GM12878 (cell line): ENCODE measurements around the gene BBLN. TPM values are rescaled to one million over a fixed set of nuclear protein-coding genes. Genes with fewer than 3 reads are reported as not detected.
A peak's percentile ranks its signal among the peaks of the same experiment; 100 is the strongest.

ENCODE experiments used
- EGR1 ChIP-seq, 2 experiments: IDR thresholded peaks; 1 replicate in 1 of 2; 2 replicates in 1 of 2; pipeline ENCODE4 v1.6.1; 2011 to 2012; ENCODE audit warnings: low read depth in 2 of 2, low read length in 2 of 2, borderline replicate concordance in 1 of 2, mild to moderate bottlenecking in 1 of 2, moderate library complexity in 1 of 2
- ETV6 ChIP-seq, 2 experiments: fragments of 450-650 bp in 1 of 2; IDR thresholded peaks in 1 of 2; conservative IDR thresholded peaks in 1 of 2; 2 replicates each; pipeline ENCODE4 v1.6.1; 2014; ENCODE audit warnings: antibody characterized with exemption in 1 of 2, borderline replicate concordance in 1 of 2, low read depth in 1 of 2, mild to moderate bottlenecking in 1 of 2, moderate library complexity in 1 of 2
- FOS ChIP-seq: IDR thresholded peaks from 3 replicates; pipeline ENCODE4 v1.6.1; 2011; ENCODE audit warnings: borderline replicate concordance; ENCODE audit not compliant: insufficient read length; ENCODE audit errors: extremely low read depth
- IKZF1 ChIP-seq: fragments of 450-650 bp; conservative IDR thresholded peaks from 2 replicates; pipeline ENCODE4 v1.6.1; 2017; ENCODE audit warnings: antibody characterized with exemption, mild to moderate bottlenecking
- MTA3 ChIP-seq: IDR thresholded peaks from 2 replicates; pipeline ENCODE4 v1.6.1; 2012; ENCODE audit warnings: low read length, inconsistent platforms, borderline replicate concordance
- NR2C1 ChIP-seq: fragments of 450-650 bp; IDR thresholded peaks from 2 replicates; pipeline ENCODE4 v1.6.1; 2017; ENCODE audit warnings: antibody characterized with exemption, mild to moderate bottlenecking, moderate library complexity
- PAX5 ChIP-seq: IDR thresholded peaks from 2 replicates; pipeline ENCODE4 v1.6.1; 2011; ENCODE audit warnings: low read depth, low read length, borderline replicate concordance
- POLR2A ChIP-seq: IDR thresholded peaks from 2 replicates; pipeline ENCODE4 v1.6.1; 2011; ENCODE audit warnings: low read depth, mild to moderate bottlenecking, low read length
- POU2F2 ChIP-seq: IDR thresholded peaks from 3 replicates; pipeline ENCODE4 v1.6.1; 2011; ENCODE audit warnings: low read depth, mild to moderate bottlenecking, low read length, borderline replicate concordance
- RBBP5 ChIP-seq: fragments of 200-600 bp; sonication (generic); conservative IDR thresholded peaks from 2 replicates; pipeline ENCODE4 v1.6.1; 2016
- RCOR1 ChIP-seq: conservative IDR thresholded peaks from 2 replicates; pipeline ENCODE4 v1.6.1; 2012; ENCODE audit warnings: low read depth, low read length, improper control_type of control experiment
- SMARCA5 ChIP-seq: fragments of 450-650 bp; IDR thresholded peaks from 2 replicates; pipeline ENCODE4 v1.6.1; 2017; ENCODE audit warnings: mild to moderate bottlenecking
- SUZ12 ChIP-seq: fragments of 200-600 bp; sonication (generic); IDR thresholded peaks from one replicate; pipeline ENCODE4 v1.6.1; 2018; ENCODE audit warnings: antibody characterized with exemption, mild to moderate bottlenecking; ENCODE audit not compliant: unreplicated experiment
- TARDBP ChIP-seq: IDR thresholded peaks from 2 replicates; pipeline ENCODE4 v1.6.1; 2016; ENCODE audit warnings: borderline replicate concordance
- USF2 ChIP-seq: IDR thresholded peaks from 2 replicates; pipeline ENCODE4 v1.6.1; 2011; ENCODE audit warnings: low read depth, low read length, improper control_type of control experiment, borderline replicate concordance
- ZNF207 ChIP-seq: fragments of 450-650 bp; IDR thresholded peaks from 2 replicates; pipeline ENCODE4 v1.6.1; 2014; ENCODE audit warnings: antibody characterized with exemption, mild to moderate bottlenecking, borderline replicate concordance
- ZNF274 ChIP-seq: IDR thresholded peaks from one replicate; pipeline ENCODE4 v1.8.0; 2011; ENCODE audit not compliant: insufficient read length, insufficient read depth
- ZNF384 ChIP-seq: IDR thresholded peaks from 2 replicates; pipeline ENCODE4 v1.6.1; 2012; ENCODE audit warnings: low read depth, mild to moderate bottlenecking, low read length, improper control_type of control experiment, borderline replicate concordance
- polyA plus RNA-seq, 11 experiments: library from polyadenylated mRNA; depleted of rRNA in 4 of 11; unstranded in 6 of 11; stranded (reverse) in 5 of 11; fragments of >200 nt; fragmentation: Nextera tagmentation in 4 of 11; fragmentation: Illumina TruSeq in 1 of 11; extraction: Ambion mirVana in 4 of 11; extraction: Trizol in 1 of 11; gene quantifications; 1 replicate in 1 of 11; 2 replicates in 10 of 11; pipeline versions ENCODE4 v1.2.1 to v1.2.3, GENCODE V29; 2011 to 2016; ENCODE audit warnings: inconsistent platforms in 2 of 11, missing spikeins in 2 of 11, low read depth in 1 of 11
- total RNA-seq, 4 experiments: library from RNA; depleted of rRNA in 3 of 4; stranded (reverse); fragments of >200 nt in 3 of 4; fragmentation: Illumina TruSeq in 1 of 4; extraction: Trizol in 1 of 4; gene quantifications; 2 replicates each; pipeline versions ENCODE4 v1.2.1 to v1.2.3, GENCODE V29; 2013 to 2021
- TF ChIP-seq, protein P1 (sequence below): IDR thresholded peaks from 2 replicates; pipeline ENCODE4 v1.6.1; 2012; ENCODE audit warnings: mild to moderate bottlenecking, low read depth, low read length
- TF ChIP-seq, protein P2 (sequence below): fragments of 450-650 bp; IDR thresholded peaks from 2 replicates; pipeline ENCODE4 v1.6.1; 2018; ENCODE audit warnings: borderline replicate concordance, mild to moderate bottlenecking; ENCODE audit not compliant: partially characterized antibody
- TF ChIP-seq, protein P3 (sequence below): fragments of 450-650 bp; IDR thresholded peaks from 2 replicates; pipeline ENCODE4 v1.6.1; 2017; ENCODE audit warnings: mild to moderate bottlenecking, low read depth, inconsistent platforms; ENCODE audit not compliant: poor library complexity, severe bottlenecking

Gene BBLN
- total and polyA plus RNA-seq, 10 of the 15 experiments (the other 5 are each of a cell fraction or from before 2014, with no cell fraction given): 3.8 to 194 (median 66.2) TPM

DNA sequence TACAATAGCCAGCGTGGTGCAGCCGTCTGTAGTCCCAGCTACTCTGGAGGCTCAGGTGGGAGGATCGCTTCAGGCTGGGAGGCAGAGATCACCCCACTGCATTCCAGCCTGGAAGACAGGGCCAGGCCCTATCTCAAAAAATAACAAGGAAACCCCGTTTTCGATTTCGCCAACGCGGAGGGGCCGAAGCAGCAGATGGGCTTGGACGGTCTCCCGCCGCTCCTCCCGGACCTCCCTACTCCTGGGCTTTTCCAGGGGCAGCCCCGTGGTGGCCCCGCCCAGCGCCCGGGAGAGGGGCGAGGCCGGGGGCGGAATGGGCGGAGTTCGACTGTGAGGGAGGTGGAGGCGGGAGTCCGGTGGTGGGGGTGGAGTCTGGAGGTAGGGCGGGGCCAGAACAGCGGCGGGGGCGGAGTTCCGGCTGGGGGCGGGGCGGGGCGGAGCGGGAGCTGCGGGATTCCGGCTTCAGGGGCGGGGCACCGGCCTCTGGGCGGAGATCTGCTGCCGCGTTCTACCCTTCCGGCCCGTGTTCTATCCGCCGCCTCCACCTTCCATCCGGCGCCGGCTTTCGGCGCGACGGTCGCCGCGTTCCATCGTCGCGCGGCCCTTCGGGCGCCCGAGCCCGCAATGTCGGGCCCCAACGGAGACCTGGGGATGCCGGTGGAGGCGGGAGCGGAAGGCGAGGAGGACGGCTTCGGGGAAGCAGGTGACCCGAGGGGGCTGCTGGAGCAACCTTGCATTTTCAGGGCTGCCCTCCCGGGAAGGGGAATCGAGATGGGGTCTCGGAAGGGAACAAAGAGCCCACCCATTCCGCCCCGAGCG lies at the start of gene BBLN (continued):
- TF ChIP-seq, protein P1, sequence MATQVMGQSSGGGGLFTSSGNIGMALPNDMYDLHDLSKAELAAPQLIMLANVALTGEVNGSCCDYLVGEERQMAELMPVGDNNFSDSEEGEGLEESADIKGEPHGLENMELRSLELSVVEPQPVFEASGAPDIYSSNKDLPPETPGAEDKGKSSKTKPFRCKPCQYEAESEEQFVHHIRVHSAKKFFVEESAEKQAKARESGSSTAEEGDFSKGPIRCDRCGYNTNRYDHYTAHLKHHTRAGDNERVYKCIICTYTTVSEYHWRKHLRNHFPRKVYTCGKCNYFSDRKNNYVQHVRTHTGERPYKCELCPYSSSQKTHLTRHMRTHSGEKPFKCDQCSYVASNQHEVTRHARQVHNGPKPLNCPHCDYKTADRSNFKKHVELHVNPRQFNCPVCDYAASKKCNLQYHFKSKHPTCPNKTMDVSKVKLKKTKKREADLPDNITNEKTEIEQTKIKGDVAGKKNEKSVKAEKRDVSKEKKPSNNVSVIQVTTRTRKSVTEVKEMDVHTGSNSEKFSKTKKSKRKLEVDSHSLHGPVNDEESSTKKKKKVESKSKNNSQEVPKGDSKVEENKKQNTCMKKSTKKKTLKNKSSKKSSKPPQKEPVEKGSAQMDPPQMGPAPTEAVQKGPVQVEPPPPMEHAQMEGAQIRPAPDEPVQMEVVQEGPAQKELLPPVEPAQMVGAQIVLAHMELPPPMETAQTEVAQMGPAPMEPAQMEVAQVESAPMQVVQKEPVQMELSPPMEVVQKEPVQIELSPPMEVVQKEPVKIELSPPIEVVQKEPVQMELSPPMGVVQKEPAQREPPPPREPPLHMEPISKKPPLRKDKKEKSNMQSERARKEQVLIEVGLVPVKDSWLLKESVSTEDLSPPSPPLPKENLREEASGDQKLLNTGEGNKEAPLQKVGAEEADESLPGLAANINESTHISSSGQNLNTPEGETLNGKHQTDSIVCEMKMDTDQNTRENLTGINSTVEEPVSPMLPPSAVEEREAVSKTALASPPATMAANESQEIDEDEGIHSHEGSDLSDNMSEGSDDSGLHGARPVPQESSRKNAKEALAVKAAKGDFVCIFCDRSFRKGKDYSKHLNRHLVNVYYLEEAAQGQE: no peak
- TF ChIP-seq PAX5 (0 out of 2 replicates have a peak, but pooled peaks have one; percentile 33), ETV6 (conservative IDR thresholded peaks at IDR 0.05 in 1 of 2, IDR thresholded peaks at IDR 0.05 in 1 of 2; ENCODE audit: borderline replicate concordance in 1 of 2, low read depth in 1 of 2) (no peak), MTA3 (no peak), ZNF384 (no peak), TARDBP (no peak), RBBP5 (no peak), POU2F2 (no peak), EGR1 (IDR thresholded peaks at IDR 0.05; ENCODE audit: borderline replicate concordance in 1 of 2, low read depth in 2 of 2, low read length in 2 of 2) (peak in 1 of 2 experiments; percentile 87; a peak in 2 of 3 replicates), USF2 (no peak), ZNF274 (no peak), SUZ12 (no peak), POLR2A (peak; percentile 96), ZNF207 (peak; percentile 77), RCOR1 (no peak), FOS (no peak), NR2C1 (no peak), IKZF1 (peak; percentile 91), SMARCA5 (peak; percentile 51; the same call in 1 of the 2 replicates)
- TF ChIP-seq, protein P2, sequence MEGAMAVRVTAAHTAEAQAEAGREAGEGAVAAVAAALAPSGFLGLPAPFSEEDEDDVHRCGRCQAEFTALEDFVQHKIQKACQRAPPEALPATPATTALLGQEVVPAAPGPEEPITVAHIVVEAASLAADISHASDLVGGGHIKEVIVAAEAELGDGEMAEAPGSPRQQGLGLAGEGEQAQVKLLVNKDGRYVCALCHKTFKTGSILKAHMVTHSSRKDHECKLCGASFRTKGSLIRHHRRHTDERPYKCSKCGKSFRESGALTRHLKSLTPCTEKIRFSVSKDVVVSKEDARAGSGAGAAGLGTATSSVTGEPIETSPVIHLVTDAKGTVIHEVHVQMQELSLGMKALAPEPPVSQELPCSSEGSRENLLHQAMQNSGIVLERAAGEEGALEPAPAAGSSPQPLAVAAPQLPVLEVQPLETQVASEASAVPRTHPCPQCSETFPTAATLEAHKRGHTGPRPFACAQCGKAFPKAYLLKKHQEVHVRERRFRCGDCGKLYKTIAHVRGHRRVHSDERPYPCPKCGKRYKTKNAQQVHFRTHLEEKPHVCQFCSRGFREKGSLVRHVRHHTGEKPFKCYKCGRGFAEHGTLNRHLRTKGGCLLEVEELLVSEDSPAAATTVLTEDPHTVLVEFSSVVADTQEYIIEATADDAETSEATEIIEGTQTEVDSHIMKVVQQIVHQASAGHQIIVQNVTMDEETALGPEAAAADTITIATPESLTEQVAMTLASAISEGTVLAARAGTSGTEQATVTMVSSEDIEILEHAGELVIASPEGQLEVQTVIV: no peak
- TF ChIP-seq, protein P3, sequence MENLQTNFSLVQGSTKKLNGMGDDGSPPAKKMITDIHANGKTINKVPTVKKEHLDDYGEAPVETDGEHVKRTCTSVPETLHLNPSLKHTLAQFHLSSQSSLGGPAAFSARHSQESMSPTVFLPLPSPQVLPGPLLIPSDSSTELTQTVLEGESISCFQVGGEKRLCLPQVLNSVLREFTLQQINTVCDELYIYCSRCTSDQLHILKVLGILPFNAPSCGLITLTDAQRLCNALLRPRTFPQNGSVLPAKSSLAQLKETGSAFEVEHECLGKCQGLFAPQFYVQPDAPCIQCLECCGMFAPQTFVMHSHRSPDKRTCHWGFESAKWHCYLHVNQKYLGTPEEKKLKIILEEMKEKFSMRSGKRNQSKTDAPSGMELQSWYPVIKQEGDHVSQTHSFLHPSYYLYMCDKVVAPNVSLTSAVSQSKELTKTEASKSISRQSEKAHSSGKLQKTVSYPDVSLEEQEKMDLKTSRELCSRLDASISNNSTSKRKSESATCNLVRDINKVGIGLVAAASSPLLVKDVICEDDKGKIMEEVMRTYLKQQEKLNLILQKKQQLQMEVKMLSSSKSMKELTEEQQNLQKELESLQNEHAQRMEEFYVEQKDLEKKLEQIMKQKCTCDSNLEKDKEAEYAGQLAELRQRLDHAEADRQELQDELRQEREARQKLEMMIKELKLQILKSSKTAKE: no peak
